GM12891 (cell line): ENCODE measurements around the gene SKIDA1.

ENCODE experiments used
- POLR2A ChIP-seq: IDR thresholded peaks from 2 replicates; pipeline ENCODE4 v1.6.1; 2011; ENCODE audit warnings: low read depth, low read length, control low read depth
- SPI1 ChIP-seq: IDR thresholded peaks from 2 replicates; pipeline ENCODE4 v1.6.1; 2011; ENCODE audit warnings: low read depth, low read length, control low read depth

DNA sequence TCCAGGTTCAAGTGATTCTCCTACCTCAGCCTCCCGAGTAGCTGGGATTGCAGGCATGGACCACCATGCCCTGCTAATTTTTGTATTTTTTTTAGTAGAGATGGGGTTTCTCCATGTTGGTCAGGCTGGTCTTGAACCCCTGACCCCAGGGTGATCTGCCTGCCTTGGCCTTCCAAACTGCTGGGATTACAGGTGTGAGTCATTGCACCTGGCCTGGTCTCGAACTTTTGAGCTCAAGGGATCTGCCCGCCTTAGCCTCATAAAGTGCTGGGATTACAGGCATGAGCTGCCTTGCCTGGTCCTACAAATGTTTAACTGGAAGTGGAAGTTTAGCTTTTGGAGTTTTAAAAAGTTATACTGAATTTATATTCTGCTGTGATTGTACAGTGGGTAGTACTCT is 11.4 kb upstream of the SKIDA1 start:
- TF ChIP-seq POLR2A, result no peak
- no peak for TF ChIP-seq SPI1
